ENCODE results near the gene ZBED4. TPM values are rescaled to one million over a fixed set of nuclear protein-coding genes. Genes with fewer than 3 reads are reported as not detected.

The ZBED4 gene, protein sequence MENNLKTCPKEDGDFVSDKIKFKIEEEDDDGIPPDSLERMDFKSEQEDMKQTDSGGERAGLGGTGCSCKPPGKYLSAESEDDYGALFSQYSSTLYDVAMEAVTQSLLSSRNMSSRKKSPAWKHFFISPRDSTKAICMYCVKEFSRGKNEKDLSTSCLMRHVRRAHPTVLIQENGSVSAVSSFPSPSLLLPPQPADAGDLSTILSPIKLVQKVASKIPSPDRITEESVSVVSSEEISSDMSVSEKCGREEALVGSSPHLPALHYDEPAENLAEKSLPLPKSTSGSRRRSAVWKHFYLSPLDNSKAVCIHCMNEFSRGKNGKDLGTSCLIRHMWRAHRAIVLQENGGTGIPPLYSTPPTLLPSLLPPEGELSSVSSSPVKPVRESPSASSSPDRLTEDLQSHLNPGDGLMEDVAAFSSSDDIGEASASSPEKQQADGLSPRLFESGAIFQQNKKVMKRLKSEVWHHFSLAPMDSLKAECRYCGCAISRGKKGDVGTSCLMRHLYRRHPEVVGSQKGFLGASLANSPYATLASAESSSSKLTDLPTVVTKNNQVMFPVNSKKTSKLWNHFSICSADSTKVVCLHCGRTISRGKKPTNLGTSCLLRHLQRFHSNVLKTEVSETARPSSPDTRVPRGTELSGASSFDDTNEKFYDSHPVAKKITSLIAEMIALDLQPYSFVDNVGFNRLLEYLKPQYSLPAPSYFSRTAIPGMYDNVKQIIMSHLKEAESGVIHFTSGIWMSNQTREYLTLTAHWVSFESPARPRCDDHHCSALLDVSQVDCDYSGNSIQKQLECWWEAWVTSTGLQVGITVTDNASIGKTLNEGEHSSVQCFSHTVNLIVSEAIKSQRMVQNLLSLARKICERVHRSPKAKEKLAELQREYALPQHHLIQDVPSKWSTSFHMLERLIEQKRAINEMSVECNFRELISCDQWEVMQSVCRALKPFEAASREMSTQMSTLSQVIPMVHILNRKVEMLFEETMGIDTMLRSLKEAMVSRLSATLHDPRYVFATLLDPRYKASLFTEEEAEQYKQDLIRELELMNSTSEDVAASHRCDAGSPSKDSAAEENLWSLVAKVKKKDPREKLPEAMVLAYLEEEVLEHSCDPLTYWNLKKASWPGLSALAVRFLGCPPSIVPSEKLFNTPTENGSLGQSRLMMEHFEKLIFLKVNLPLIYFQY
- 7.9 to 12.7 TPM (median 11.9 TPM) in 5 replicates for total RNA-seq (2022; extraction: Qiagen RNA extraction; ENCODE audit: low read depth)

GRCh38 chr22:49852898-49853894, at the start of gene ZBED4:
Gene ZBED4, plus strand, starts transcription at chr22:49853844. Its CDS starts 29,819 bp downstream, at chr22:49883663.

DNA sequence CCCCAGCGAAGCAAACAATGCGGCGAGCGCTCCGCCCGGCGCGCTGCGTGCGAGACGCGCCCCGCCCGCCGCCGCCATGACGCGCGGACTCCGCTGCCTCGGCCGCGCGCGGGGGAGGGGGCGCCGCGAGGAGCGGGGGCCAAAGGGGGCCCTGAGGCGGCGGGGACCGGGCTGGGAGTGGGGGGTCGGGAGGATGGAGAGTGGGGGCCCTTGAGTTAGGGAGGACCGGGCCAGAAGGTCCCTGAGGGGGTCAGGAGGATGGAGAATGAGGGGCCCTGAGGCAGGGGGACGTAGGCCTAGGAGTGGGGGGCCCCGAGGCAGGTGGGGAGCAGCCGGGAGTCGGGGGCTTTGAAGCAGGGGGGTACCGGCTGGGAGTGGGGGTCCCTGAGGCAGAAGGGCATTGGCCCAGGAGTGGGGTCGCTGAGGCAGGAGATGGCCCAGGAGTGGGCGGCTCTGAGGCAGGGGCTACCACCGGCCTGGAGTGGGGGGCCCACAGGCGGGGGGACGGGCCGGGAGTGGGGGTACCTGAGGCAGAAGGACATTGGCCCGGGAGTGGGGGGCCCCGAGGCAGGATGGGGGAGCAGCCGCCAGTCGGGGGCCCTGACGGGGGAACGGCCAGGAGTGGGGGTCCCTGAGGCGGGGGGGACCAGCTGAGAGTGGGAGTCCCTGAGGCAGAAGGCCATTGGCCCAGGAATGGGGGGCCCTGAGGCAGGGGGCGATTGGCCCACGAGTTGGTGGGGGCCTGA, 25.6 kb upstream of the ZBED4 start, which contains the start of gene BRD1:
Gene BRD1 (minus strand): TSS at position 21 of the 746 bp plus-strand sequence. CDS start 3,556 bp downstream, outside the sequence.

GRCh38 chr22:49917974-49918910, 64.6 kb downstream of the ZBED4 start, which contains the start of the genes ALG12 and CRELD2:
Gene ALG12, minus strand, starts transcription at chr22:49918438. Its CDS starts 4,673 bp downstream, at chr22:49913765.
Gene CRELD2, plus strand, starts transcription at chr22:49918634. Its CDS starts 136 bp downstream, at chr22:49918770.

Other genes starting within 250 kb of the ZBED4 start
- gene BRD1, start 26.0 kb upstream of the ZBED4 start, total RNA-seq (2022; extraction: Qiagen RNA extraction; ENCODE audit: low read depth): 11.0 to 17.5 TPM (median 15.1 TPM) in 5 replicates
- gene ALG12, start 64.6 kb downstream of the ZBED4 start, total RNA-seq (2022; extraction: Qiagen RNA extraction; ENCODE audit: low read depth): 5.1 to 13.8 TPM (median 11.0 TPM) in 5 replicates
- 15.3 to 31.4 TPM (median 28.1 TPM) in 5 replicates for gene CRELD2, start 64.8 kb downstream of the ZBED4 start, total RNA-seq (2022; extraction: Qiagen RNA extraction; ENCODE audit: low read depth)
- 23.0 to 64.0 TPM (median 52.7 TPM) in 5 replicates for gene PIM3, start 106.9 kb downstream of the ZBED4 start, total RNA-seq (2022; extraction: Qiagen RNA extraction; ENCODE audit: low read depth)
- gene IL17REL, start 158.9 kb downstream of the ZBED4 start, total RNA-seq (2022; extraction: Qiagen RNA extraction; ENCODE audit: low read depth): 0.06 TPM in 1 of 5 replicates, not detected in the others
- not detected in 5 replicates for gene TTLL8, start 204.5 kb downstream of the ZBED4 start, total RNA-seq (2022; extraction: Qiagen RNA extraction; ENCODE audit: low read depth)
- 0.04 to 0.08 TPM in 2 of 5 replicates, not detected in the others for gene MLC1, start 231.6 kb downstream of the ZBED4 start, total RNA-seq (2022; extraction: Qiagen RNA extraction; ENCODE audit: low read depth)
- not detected in 5 replicates for gene MOV10L1, start 236.2 kb downstream of the ZBED4 start, total RNA-seq (2022; extraction: Qiagen RNA extraction; ENCODE audit: low read depth)

Measured in A549 treated with ZK216348 at 1 μM for 4 hours (cell line).